NCI-H2029 (cell line): ENCODE measurements around the gene POU2AF1.
A peak's percentile ranks its signal among the peaks of the same experiment; 100 is the strongest.
"Not testable (repeated sequence)": the region's sequence is repeated elsewhere in the genome, so short reads cannot be mapped to it uniquely, and the experiment has no call there.

ENCODE experiments used
- DNase-seq: peaks from one replicate; lab custom pipeline; 2025; lab: John Stamatoyannopoulos, UW

The POU2AF1 gene

GRCh38 chr11:111347002-111347722 lies 31.9 kb downstream of the POU2AF1 start:
- DNase-seq, result no peak

GRCh38 chr11:111344032-111344431 lies 35.0 kb downstream of the POU2AF1 start:
- no peak for DNase-seq

- no peak for DNase-seq
Measured at GRCh38 chr11:111342329-111342728, 36.7 kb downstream of the POU2AF1 start.

GRCh38 chr11:111339758-111340388 lies 39.2 kb downstream of the POU2AF1 start:
- no peak for DNase-seq

- DNase-seq, result no peak
Measured at GRCh38 chr11:111336582-111337256, 42.4 kb downstream of the POU2AF1 start.

- no peak for DNase-seq
Measured at GRCh38 chr11:111336062-111336461, 43.0 kb downstream of the POU2AF1 start.

- DNase-seq, result no peak
Measured at GRCh38 chr11:111335549-111335948, 43.5 kb downstream of the POU2AF1 start.

GRCh38 chr11:111334532-111335502 lies 44.3 kb downstream of the POU2AF1 start:
- peak; percentile 90 for DNase-seq

GRCh38 chr11:111331711-111332479 lies 47.2 kb downstream of the POU2AF1 start:
- DNase-seq, result no peak

GRCh38 chr11:111330234-111330893 lies 48.7 kb downstream of the POU2AF1 start:
- DNase-seq, result no peak

- no peak for DNase-seq
Measured at GRCh38 chr11:111329306-111330204, 49.5 kb downstream of the POU2AF1 start.

GRCh38 chr11:111327908-111328624 lies 51.0 kb downstream of the POU2AF1 start:
- peak; percentile 54 for DNase-seq

GRCh38 chr11:111326824-111327223 lies 52.3 kb downstream of the POU2AF1 start:
- DNase-seq, result no peak

- no peak for DNase-seq
Measured at GRCh38 chr11:111325259-111325658, 53.8 kb downstream of the POU2AF1 start.

- DNase-seq, result no peak
Measured at GRCh38 chr11:111324277-111324720, 54.8 kb downstream of the POU2AF1 start.

- DNase-seq, result no peak
Measured at GRCh38 chr11:111322534-111322933, 56.5 kb downstream of the POU2AF1 start.

GRCh38 chr11:111320728-111321568 lies 58.1 kb downstream of the POU2AF1 start:
- DNase-seq, result no peak

- DNase-seq, result not testable (repeated sequence)
Measured at GRCh38 chr11:111320199-111320598, 58.9 kb downstream of the POU2AF1 start.
